IPS-11a (cell line): ENCODE measurements around the gene RXFP1.

Experiments
- H3K4me3 ChIP-seq: one replicate; pipeline ENCODE4 v1.5.1; 2013; ENCODE audit warnings: low read depth, low read length, control low read depth

RXFP1 gene

DNA sequence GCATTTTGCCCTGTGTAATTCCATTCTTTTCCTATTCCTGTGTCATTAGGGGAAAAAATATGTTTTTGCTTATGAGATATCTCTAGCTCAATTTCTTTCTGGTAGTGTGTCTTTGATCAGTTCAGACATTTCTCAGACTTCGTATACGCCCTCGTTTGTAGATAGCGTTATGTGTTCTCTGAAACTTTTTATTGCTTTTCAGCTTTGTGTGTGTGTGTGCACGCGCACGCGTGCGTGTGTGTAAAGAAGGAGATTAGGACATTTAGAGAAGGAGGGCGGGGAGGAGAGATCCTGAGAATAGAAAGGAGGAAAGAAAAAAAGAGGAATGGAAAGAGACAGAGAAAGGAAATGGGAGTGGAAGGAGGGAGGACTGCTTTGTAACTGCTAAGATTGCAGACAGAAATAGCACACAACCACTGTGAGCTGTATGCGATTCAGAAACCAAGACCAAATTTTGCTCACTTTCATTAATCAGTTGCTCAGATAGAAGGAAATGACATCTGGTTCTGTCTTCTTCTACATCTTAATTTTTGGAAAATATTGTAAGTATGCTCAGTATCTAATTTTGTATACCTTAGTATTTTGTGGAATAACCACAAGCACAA lies at the start of gene RXFP1:
Gene RXFP1 (plus strand): TSS at position 399 of the 605 bp plus-strand sequence. CDS start 95 bp downstream, at position 494.
- no peak within 1 kb of the TSS for H3K4me3 ChIP-seq

DNA sequence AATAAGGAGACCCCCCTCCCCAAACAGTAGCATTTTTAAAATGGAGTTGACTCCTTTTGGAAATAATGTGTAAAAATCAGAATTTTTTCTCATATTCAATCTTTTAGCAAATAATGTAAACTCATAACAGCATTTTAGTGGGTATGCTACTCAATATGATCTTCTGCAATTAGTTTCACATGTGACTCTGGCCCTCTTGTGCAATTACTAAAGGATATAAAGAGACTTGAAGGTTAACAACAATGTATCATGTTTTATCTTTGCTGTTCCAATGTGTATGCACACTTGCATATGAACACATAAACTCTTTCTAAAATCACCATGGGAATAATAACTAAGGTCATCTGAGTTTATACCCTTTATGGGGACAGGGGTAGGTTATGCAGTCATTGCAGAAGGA lies 39.9 kb upstream of the RXFP1 start:
- H3K4me3 ChIP-seq: no peak overlapping the region

DNA sequence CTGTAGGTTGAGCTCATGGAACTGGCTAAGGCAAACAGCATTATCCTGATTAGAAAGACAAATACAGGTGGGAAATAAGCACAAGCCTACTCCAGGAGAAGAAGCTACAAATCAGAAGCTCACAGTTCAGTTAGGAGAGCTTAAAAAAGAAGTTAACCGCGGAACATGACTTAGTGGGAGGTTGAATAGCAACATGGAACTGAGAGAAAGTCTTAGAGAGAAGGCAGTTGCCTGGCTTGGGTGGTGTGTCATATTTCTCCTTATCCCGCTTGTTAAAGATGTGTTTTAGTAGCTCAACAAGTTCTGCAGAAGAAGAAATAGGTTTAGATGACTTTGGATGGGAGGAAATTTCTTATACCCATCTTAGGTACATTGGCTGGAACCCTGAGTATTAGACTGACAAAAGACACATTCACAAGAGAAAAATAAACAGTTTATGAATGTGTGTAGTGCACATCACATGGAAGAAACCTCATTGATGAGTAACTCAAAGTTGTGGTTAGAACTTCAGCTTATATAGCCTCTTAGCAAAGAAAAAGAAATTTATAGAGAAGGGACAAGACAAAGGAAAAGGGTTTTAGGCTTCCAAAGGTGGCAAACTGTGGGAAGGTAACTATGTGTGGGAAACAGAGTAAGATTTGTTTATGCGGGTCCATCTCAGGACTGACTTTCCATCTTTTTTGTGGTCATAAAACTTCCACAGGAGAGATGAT lies 37.4 kb upstream of the RXFP1 start:
- H3K4me3 ChIP-seq: no peak overlapping the region

DNA sequence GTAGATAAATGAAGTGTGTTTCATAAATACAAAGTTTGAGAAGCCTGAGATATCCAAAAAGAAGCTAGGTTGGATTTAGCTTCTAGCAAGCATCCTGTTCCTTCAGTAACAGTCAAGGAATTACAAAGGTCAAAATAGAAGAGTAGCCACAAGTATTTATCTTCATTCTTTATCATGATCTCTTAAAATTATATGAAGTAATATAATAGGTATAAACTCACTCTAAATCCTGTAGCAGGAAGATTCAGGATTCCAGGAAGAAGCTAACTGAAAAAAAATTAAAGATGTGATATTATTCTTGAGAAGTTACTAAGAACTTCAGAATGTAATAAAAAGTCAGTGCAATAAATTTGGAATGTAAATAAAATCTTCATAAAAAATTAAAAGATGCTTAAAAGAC lies 31.1 kb upstream of the RXFP1 start:
- no peak overlapping the region for H3K4me3 ChIP-seq

DNA sequence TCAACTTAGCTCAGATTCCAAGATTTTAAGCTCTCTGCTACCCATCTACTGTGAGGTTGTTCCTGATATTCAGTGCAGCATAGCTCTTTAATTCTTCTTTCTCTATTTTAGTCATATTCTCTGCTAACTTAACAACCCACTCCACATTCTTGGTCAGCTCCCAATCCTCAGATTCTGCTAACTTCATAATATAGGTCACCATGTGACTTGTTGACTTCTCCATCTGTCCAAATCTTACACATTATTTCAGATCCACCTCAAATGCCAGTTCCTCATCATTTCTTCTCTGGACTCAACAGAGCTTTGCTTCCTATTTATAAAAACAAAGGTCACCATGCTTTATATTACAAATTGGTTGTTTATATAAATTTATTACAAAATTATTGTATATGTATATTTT lies 29.3 kb upstream of the RXFP1 start:
- H3K4me3 ChIP-seq: no peak overlapping the region

DNA sequence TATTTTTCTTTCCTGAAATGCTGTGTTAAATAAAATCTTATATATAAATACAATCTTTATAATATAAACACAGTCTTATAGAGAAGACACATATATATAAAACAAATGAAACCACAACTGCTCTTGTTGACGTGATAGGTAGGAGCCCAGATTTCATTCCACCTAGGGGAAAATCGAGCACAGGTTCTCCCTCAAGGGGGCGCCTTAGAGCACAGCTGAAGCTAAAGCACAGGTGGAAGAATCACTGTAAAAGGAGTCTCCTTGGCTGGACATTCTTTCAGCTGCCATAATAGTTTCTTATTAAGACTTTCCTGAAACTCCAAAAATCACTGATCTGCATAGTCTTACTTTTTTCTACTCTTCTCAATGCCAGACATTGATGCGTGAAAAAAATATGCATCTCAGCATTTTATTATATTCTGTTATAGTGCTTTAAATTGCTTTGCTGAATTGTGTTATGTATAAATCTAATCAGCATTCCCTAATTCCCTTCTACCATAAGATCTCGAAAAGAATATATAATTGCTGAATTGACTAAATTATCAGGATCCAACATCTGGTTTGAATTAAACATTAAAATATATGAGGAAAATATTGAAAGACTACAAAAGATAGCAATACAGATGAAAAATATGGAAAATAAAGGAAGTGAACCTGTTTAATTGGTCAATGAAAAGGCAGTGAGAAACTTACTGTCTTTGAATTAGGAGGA lies 25.5 kb upstream of the RXFP1 start:
- H3K4me3 ChIP-seq: no peak overlapping the region

DNA sequence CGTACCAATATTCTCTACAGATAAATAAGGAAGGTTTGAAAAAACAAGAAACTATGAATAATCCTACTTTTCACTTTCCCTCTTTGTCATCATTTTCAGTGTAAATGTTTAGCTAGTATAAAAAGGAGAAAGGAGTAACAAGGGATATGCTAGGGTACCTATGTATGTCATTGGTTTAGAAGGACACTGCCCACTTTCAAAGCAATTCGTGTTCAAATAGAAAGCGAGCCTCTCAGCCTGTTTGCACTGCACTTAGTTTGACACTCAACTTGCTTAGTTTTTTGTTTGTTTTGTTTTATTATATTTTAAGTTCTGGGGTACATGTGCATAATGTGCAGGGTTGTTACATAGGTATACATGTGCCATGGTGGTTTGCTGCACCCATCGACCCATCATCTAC lies 21.6 kb upstream of the RXFP1 start:
- H3K4me3 ChIP-seq: no peak overlapping the region

DNA sequence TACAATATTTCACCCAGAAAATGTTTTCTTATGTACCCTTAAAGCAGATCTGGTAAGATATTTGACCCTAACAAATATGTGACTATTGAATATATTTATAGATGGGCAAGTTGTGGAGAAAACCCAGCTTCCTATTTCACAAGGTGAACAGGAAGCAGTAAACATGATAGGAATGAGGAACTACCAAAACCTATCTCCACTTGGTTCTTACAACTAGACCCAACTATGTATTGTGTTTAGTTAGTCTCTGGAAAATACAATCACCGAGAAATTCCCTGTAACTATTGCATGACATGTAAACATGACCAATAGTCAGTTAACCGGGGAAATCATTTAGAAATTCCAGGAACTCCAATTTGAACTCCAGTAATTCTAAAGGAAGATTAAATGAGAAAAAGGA lies 8.4 kb upstream of the RXFP1 start:
- no peak overlapping the region for H3K4me3 ChIP-seq

DNA sequence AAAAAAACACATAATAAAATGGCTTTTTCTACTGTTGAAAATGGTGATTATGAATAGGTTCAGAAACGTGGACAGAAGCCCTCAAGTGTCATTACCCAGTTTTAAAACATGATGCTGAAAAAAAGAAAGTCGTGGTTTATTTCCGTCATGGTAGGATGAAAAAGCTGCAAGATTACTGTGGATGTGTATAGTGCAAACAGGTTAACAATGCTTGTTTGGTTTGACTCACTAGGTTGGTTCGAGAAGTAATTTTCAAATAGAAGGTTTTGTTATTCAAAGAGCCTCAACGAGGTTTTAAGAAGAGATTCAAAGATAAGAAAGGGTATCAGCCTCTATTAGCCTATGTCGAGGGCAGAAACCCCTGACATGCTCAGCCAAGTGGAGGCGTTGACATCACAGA lies 2.5 kb upstream of the RXFP1 start:
- H3K4me3 ChIP-seq: no peak overlapping the region

DNA sequence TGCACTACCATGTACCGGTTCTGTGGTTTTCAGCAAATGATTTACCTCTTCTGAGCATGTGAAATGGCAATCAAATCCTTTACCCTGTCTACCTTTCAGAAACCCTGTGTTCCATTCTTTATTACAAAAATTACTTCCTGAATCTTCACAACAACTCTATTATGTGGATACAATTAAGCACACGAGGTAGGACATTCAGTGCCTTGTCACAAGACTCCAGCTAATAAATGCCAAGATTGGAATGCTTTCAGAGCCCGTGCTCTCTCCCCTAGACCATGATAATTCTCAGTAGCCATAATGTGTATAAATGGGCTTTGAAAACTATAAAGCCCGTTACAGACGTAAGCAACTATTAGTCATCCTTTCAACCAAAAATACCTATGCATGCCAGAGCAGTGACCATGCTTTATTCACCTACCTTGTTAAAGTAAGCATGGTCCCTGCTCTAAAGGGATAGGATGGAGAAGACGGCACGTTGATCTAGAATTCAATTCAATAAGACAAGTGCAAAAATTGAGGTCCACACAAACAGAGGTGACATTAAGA lies 2.4 kb downstream of the RXFP1 start:
- H3K4me3 ChIP-seq: no peak overlapping the region

DNA sequence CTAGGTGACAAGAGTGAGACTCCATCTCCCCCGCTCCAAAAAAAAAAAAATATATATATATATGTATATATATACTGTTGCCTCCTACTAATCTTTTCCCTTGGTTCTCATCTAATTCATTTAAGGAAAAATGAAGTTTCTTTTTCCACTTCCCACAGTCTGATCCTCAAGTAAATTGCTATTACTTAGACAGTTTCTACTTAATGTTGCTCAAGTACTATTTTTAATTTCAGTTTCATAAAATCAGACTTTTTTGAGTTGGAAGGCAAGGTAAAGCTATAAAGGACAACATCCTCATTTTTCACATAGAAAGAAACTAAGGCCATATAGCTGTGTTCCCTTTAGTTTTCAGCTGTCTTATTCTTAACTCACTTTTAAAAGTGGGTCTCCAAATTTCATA lies 5.8 kb downstream of the RXFP1 start:
- H3K4me3 ChIP-seq: no peak overlapping the region

DNA sequence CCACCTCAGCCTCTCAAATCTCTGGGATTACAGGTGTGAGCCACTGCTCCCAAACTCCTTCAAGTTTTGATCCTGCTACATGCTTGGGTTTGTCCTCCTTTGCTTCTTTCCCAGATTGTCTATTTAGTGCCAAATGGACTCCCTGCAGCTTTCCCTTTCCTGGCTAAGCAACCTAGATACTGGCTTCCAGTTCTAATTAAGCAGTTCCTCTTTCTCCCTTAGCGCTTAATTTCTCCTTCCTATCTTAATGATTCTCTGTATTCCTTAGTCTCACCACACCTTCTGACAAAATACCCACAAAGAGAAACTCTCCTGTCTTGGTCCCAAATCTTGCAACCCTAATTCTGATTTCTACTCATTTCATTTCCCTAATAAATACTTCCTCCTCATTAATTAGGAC lies 7.8 kb downstream of the RXFP1 start:
- H3K4me3 ChIP-seq: no peak overlapping the region

DNA sequence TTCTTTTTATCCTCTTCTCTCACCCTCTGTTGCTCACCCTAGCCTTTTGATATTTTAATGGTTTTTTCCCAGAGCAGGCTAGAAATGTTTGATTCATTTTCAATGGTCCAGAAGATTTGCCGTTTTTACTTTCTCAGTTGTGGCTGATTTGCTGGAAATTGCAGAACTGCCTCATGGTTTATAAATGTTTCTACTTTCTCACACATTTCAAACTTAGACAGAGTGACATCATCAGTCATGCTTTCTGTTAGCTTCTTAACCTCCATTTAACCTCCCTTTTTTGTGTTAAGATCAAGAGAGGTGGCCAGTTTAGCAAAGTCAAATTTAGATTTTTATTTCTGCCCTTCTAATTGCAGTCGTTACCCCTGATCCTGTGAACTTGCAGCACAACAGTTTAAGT lies 8.7 kb downstream of the RXFP1 start:
- H3K4me3 ChIP-seq: no peak overlapping the region

DNA sequence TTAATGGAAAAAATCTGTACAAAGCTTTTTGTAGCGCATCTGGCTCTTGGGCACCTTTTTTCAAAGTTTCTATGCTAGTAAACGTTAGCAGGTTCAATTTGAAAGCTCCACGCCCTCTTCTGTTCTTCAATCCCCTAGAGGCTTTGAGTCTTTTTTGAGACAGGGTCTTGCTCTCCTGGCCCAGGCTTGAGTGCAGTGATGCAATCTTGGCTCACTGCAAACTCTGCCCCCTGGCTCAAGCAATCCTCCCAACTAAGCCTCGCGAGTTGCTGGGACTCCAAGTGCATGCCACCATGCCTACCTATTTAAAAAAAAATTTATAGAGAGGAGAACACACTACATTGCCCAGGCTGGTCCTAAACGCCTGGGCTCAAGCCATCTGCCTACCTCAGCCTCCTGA lies 9.2 kb downstream of the RXFP1 start:
- H3K4me3 ChIP-seq: no peak overlapping the region

DNA sequence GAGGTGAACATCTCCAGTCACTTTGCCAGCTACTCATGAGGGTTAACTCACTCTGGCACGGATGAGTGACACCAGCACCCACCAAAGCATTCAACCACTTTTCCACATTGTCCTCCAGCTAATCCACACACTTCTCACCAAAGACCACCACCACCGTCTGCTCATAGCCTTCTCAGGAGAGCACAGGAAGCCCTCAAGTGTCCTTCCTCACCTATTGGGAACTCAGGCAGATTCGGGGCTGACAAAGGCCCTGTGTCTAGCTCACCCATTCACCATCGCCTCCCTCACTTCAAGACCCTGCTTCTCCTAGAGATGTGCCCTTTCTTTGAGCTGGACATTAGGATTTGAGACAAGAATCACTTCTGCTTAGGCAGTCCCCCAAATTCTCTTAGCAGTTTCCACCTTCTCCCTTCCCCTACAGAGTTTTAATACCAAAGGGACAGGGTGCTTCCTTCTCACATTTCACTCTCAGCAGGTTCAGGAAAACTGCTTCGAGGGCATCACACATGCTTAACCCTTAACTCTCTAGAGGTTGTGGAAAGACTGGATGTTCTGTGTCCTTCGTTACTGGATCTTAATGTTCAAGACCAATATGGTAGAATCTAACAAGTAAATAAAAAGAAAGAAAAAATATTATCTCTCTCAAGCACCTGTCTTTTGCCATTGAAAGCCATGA lies 11.0 kb downstream of the RXFP1 start:
- H3K4me3 ChIP-seq: no peak overlapping the region

DNA sequence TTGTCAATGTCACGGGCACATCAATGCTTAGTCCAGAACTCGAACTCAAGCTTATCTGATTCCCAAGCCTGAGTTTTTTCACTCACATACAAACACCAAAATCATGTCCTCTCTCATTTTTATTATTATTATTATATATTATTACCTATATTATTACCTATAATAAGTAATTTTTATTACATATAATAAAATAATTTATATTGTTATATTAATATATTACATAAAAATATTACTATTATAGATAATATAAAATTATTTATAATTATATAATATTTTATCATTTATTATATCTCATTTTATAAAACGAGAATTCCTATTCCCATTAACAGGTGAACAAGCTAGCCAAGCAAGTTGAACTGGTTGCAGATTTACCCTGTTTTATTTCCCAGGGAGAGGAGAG lies 13.0 kb downstream of the RXFP1 start:
- no peak overlapping the region for H3K4me3 ChIP-seq

DNA sequence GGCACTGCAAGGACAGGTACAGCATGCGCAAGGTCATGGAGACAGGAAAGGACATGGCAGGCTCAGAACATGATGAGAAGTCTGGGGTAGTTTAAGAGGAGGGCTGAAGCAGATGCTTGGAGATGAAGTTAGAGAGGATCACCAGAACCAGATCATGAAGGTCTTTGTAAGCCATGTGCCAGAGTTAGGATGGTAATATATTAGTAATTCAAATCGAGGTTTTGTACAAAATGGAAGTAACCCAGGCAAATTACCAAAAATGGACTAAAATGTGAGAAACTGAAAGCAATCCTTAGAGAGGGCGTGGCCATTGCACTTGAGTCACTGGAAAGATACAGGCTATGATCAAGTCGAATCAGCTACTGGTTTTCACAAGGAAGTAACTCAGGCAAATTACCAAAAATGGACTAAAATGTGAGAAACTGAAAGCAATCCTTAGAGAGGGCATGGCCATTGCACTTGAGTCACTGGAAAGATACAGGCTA lies 13.5 kb downstream of the RXFP1 start:
- H3K4me3 ChIP-seq: no peak overlapping the region

DNA sequence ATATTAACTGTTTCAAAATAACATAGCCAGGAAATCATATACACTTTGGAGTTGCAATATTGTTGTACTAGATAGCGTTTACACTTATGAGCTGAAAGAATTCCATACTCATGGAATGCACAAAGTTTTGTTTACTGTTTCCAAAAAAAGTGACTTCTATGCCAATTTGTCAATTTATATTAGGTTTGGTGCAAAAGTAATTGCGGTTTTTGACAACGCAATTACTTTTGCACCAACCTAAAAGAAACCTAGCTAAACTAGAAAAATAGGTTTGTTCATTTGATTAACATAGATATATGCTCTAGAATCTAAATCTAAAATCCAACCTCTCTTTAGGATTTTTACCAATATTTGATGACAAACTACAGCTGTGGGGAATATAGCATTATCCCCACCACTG lies 15.2 kb downstream of the RXFP1 start:
- no peak overlapping the region for H3K4me3 ChIP-seq

DNA sequence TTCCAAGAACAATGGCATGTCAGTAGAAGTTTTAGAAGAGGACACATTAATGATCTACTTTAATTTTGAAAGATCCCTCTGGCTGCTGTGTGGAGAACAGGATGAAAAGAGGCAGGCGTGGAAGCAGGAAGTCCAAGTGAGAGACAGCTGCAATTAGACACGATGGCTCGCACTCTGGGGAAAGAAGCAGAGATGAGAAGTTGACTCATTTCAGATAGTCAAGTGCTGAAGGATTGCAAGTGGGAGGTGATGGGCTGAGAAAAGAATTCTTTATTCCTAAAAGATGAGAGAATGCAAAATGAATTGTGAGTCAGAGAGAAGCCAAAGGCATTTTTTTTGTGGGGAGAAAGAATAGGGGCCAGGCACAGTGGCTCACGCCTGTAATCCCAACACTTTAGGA lies 16.5 kb downstream of the RXFP1 start:
- H3K4me3 ChIP-seq: no peak overlapping the region

DNA sequence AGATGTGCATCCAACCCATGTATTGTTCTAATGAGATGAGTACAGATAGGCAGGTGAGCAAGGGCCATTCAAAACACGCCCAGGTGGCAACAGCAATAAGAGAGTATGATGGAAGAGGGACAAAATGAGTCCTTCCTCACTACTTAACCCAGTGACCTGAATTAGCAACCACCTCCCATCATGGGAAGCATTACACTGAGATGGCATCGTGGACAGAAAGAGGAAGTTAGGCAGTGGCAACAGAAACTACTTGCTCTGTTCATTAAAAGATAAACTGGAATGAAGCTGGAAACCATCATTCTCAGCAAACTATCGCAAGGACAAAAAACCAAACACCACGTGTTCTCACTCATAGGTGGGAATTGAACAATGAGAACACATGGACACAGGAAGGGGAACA lies 17.2 kb downstream of the RXFP1 start:
- H3K4me3 ChIP-seq: no peak overlapping the region

DNA sequence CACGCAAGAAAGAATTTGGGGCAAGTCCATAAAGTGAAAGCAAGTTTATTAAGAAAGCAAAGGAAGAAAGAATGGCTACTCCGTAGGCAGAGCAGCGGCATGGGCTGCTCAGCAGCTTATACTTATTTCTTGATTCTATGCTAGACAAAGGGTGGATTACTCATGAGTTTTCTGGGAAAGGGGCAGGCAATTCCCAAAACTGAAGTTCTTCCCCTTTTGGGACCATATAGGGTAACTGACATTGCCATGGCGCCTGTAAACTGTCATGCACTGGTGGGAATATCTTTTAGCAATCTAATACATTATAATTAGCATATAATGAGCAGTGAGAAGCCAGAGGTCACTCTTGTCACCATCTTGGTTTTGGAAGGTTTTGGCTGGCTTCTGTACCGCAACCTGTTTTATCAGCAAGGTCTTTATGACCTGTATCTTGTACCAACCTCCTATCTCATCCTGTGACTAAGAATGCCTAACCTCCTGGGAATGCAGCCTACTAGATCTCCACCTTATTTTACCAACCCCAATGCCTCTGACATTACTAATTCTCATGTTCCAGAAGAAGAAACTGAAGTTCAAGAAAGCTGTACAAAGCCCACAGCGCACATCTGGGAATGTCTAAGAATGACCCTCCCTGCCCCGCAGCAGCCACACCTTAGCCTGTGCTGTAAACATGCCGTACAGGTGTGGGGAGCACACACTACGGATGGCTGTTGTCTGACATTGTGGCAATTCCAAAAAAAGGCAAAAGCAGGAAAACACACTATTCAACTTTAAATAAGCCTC lies 18.6 kb downstream of the RXFP1 start:
- no peak overlapping the region for H3K4me3 ChIP-seq
